ENCODE data around the gene TBK1.

The TBK1 gene

DNA sequence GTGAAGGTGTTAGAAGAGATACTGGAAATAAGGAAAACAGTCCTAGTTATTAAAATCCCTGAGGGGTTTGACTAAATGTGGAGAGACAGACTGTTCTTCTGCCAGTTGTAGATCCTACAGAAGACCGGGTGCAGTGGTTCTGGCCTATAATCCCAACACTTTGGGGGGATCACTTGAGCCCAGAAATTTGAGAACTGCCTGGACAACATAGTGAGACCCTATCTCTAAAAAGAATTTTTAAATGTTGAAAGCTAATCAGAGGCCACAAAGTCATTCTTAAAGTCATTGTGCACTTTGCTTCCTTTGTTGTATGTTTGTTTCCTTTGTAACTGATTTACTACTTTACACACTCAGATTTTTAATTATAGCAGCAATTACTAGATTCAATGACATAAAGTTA, 97.2 kb downstream of the TBK1 start:
- DNase-seq = no peak

DNA sequence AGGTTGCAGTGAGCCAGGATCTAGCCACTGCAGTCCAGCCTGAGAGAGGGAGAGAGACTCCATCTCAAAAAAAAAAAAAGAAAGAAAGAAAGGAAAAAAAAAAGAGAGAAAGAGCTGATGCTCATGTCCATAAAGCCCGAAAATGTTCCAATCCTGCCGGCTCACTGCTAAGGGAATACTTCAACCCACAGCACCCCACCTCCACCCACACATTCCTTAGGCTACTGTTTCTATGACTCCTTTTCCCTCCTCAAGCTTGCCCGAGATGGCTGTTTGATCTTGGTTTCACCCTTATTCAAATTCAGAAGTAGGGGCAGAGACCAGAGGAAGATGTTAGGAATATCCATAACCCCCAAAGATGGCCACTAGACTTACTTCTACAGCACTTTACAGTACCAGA, 98.8 kb downstream of the TBK1 start:
- no peak for DNase-seq

DNA sequence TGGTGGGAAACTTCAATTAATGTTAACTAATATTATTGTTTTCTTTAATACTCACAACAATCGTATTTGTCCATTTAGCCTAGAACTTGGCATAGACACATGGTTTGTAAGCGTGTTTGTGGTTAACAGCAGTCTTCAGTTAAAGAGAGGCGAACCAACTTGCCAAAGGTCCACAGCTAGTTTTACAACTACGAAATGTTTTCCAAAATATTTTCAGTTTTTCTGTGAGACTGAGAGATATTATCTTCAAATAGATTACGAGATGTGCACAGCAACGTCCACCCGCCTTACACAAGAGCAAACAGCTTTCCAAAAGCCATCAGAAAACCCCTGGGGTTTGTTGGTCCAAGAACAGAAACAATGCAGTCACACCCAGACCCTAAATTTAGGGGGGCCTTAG, 99.8 kb downstream of the TBK1 start:
- DNase-seq = no peak

Measured in Kasumi-1 (cell line).